ENCODE measurements around the gene GABRR2.
"Not testable (repeated sequence)": the region's sequence is repeated elsewhere in the genome, so short reads cannot be mapped to it uniquely, and the experiment has no call there.

The GABRR2 gene

DNA sequence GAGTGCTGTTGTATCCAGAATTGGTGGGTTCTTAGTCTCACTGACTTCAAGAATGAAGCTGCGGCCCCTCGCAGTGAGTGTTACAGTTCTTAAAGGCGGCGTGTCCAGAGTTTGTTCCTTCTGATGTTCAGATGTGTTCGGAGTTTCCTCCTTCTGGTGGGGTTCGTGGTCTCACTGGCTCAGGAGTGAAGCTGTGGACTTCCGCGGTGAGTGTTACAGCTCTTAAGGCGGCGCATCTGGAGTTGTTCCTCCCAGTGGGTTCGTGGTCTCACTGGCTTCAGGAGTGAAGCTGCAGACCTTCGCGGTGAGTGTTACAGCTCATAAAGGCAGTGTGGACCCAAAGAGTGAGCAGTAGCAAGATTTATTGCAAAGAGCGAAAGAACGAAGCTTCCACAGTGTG, 81.5 kb downstream of the GABRR2 start:
- H3K4me3 ChIP-seq (ENCODE audit: low read depth, low read length); DNase-seq (ENCODE audit: low read depth): not testable (repeated sequence)

DNA sequence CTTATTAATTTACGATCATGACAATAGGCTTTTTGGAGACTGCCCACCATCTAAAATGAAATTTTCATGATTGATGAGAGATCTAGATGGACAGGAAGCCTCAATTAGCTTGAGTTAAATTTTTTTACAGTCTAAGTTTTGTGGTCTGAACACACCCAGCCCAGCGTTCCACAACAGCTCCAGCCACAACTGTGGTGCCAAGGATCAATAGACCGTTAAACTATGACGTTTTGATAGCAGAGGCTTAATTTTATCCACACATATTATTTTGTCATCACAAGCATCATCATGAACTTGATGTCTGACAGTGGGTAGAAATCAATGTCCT, 92.4 kb downstream of the GABRR2 start:
- DNase-seq (ENCODE audit: low read depth) = no peak
- H3K4me3 ChIP-seq (ENCODE audit: low read depth, low read length) = no peak overlapping the region

DNA sequence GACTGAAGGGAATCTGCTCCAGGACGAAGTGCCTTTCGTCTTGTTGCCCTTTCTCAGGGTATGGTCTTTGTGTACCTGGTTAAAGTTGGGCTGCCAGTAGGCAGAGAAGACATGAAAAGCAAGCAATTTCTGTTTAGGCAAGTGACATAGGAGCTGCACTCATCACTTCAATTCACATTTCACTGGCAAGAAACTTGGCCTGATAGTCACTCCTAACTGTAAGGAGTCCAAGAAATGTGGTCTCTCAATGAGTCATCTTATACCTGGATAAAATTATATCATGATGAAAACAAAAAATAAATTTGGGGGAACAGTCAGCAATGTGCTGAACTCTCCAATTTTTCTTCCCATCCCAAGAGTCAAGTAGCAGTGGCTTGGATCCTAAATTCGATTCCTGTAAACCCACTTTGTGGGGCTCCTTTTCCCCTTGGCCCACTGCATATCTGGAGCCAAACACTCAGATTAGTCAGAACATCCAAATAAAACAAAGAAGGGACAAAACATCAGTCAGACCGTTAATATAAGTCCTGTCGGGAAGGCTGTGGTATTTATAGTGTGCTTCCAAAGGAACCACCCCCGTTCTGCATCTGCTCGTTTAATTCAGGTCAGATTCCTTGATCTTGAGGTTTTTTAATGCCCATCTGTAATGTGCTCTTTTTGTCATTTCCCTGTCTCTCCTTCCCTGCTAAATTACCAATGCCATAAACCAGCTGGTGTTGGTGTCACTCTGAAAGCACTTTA, 93.0 kb downstream of the GABRR2 start:
- peak; percentile 56 for DNase-seq (ENCODE audit: low read depth)

DNA sequence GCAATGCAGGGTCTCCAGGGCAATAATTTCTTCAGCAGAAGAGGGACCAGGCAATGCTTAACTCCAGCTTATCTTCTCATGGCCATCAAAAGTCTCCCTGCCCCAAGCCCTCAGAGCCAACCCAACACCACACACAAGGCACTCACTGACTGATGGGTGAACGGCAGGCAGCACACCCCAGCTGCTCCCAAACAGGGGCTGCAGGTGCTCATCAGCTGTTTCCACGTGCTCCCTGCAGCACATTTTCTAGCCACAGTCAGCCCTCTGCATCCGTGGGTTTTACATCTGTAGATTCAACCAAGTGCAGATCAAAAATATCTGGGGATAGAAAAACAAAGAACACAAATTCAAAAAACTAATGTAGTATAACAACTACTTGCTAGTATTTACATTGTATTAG, 94.0 kb downstream of the GABRR2 start:
- H3K4me3 ChIP-seq (ENCODE audit: low read depth, low read length) = no peak overlapping the region
- DNase-seq (ENCODE audit: low read depth) = no peak

More for the DNA sequence above, 93.0 kb downstream of the GABRR2 start:
- no peak overlapping the region for H3K4me3 ChIP-seq (ENCODE audit: low read depth, low read length)

DNA sequence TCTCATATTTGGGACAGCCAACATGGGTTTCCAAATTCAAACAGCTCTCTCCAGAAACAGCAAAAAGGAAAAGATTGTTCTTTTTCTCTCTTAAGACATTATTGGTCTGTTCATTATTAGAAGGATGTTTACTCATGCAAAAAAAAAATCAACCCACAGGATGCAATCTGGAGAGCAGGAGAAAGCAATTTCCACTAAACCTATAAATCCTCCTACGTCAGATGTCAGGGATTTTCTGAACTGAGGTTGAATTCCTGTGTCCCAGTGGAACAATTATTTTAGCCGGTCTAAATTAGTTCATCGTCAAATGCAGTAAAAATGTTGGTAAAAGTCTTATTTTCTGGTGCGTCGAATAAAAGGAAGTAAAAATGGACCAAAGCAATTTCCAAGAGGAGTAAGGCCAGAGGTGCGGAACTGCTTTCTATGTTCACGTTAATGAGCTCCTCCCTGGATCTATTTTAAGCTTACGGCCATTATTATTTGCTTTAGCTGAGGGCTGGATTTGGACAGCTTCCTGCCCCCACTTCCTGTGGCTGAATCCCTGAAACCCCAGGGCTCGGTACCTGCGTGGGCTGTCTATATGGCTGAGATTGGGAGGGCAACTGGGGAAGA, 97.7 kb downstream of the GABRR2 start, which contains the start of gene GABRR1:
GABRR1 (minus strand) TSS at position 60 of the 612 bp plus-strand sequence; CDS start at position 24, 36 bp downstream.
- no peak for DNase-seq (ENCODE audit: low read depth)
- no peak within 1 kb of the TSS for H3K4me3 ChIP-seq (ENCODE audit: low read depth, low read length)

DNA sequence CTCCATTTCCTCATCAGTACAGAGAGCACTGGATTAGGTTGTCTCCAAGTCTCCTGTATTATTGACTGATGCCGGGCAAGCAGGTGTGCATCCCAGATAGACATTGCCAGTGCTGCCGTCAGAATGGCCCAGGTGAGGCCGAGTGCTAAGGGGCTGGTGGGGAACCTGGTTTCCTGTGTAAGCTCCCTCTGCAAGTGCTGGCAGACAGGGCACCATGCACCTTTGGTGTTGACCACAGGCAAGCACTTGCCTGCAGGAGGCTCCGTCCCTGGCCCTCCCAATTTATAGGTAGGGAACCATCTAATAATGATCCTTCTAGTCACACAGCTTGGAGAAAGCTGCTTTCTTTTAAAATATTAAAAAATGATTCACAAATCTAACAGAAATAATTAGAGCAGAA, 98.7 kb downstream of the GABRR2 start:
- H3K4me3 ChIP-seq (ENCODE audit: low read depth, low read length) = no peak overlapping the region
- DNase-seq (ENCODE audit: low read depth) = no peak

DNA sequence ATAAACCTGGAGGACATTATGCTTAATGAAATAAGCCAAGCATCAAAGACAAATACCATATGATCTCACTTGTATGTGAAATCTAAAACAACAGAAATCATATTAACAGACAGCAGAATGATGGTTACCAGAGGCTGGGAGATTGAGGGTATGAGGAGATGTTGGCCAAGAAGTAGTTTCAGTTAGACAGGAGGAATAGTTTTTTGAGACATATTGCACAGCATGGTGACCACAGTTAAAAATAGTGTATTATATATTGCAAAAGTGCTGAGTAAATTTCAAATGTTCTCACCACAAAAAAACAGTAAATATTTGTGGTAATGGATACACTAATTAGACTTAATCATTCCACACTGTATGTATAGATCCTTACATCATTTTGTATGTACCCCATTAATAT, 99.7 kb downstream of the GABRR2 start:
- DNase-seq (ENCODE audit: low read depth) = no peak
- no peak overlapping the region for H3K4me3 ChIP-seq (ENCODE audit: low read depth, low read length)

DNA sequence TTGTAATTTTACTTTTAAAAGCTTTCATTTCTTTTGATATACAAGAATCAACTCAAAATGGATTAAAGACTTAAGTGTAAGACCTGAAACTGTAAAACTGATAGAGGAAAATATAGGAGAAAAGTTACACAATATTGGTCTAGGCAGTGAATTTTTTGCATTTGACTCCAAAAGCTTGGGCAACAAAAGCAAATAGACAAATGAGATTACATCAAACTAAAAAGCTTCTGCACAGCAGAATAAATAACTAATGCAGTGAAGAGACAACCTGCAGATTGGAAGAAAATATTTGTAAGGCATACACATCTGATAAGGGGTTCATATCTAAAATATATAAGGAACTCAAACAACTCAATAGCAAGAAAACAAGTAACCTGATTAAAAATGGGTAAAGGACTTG, 100.9 kb downstream of the GABRR2 start:
- DNase-seq (ENCODE audit: low read depth) = no peak
- no peak overlapping the region for H3K4me3 ChIP-seq (ENCODE audit: low read depth, low read length)

DNA sequence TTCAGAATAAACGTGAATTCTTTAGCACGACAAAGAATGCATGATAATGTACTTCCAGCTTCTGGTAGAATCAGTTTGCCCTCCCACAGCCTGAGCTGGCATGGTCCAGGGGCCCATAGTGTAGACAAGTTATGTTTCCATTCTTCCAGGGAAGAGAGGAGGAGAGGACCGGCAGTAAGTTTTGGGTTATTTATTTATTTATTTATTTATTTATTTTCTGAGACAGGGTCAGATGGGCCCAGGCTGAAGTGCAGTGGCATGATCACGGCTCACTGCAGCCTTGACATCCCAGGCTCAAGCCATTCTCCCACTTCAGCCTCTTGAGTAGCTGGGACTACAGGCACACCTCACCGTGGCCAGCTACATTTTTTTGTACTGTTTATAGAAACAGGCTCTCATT, 102.6 kb downstream of the GABRR2 start:
- H3K4me3 ChIP-seq (ENCODE audit: low read depth, low read length) = no peak overlapping the region

DNA sequence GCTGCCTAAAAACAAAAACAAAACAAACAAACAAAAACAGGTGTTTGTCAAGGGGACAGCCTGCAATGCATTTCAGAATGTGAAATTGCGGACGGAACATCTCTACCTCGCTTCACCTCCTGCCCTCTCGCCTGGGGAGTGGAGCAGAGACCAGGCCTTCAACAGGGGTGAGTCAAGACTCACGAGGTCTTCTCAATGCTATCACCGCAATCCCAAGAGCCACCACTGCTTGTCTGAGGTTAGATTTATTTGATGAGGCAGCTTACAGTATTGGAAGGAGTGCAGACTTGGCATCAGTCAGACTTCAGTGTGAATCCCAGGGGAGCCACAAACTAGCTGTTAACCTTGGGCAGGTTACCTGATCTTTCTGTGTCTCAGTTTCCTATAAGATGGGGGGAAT, 105.6 kb downstream of the GABRR2 start:
- no peak overlapping the region for H3K4me3 ChIP-seq (ENCODE audit: low read depth, low read length)
- no peak for DNase-seq (ENCODE audit: low read depth)

More for the DNA sequence above, 102.6 kb downstream of the GABRR2 start:
- no peak for DNase-seq (ENCODE audit: low read depth)

DNA sequence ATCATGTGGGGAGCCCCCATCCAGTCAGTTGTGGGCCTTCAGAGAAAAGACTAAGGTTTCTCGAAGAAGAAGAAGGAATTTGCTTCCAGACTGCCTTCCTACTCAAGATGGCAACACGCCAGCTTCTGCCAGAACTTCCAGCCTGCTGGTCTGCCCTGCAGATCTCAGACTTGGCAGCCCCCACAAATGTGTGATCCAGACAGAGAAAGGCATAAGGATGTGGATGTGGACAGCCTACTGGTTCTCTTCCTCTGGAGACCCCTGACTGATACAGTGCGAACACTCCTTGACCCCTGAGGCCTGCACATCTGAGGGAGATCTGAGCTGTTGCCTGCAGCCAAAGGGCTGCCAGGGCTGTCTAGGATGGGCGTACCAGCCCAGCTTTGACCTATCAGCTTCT, 106.5 kb downstream of the GABRR2 start:
- no peak for DNase-seq (ENCODE audit: low read depth)

More for the DNA sequence above, 106.5 kb downstream of the GABRR2 start:
- H3K4me3 ChIP-seq (ENCODE audit: low read depth, low read length) = no peak overlapping the region
